ENCODE data around the gene PCDHA1.

GRCh38 chr5:141001844-141002604 is 216.1 kb downstream of the PCDHA1 start:
- TF ChIP-seq POLR2AphosphoS5 (IDR thresholded peaks at IDR 0.05) (no peak), POLR2A (IDR thresholded peaks at IDR 0.05) (no peak), CTCF (IDR thresholded peaks at IDR 0.05) (no peak), EP300 (IDR thresholded peaks at IDR 0.05) (no peak)
